Measurements from ENCODE around the gene KRT80. TPM values are rescaled to one million over a fixed set of nuclear protein-coding genes. Genes with fewer than 3 reads are reported as not detected.

Gene KRT80
- total and polyA plus RNA-seq, 2 donors (not counting 3 experiments of a cell fraction or from before 2014, with no cell fraction given): 13.6 to 23.7 TPM

- Histone ChIP-seq H3K27ac (ENCODE audit: insufficient read depth, low read depth, low read length) (peak overlapping the region; percentile 87), H4K20me1 (replicated peaks; ENCODE audit: control insufficient read depth, extremely low read depth, insufficient read depth, low read length) (no peaks in the 10 kb centered on the region), H3K79me2 (ENCODE audit: control insufficient read depth, insufficient read depth, low read length) (no peaks in the 10 kb centered on the region), H3K4me1 (ENCODE audit: control insufficient read depth, extremely low read depth, insufficient read depth, low read length) (peaks cover 54% of the 10 kb centered on the region), H3K27me3 (ENCODE audit: control insufficient read depth in 2 of 2, insufficient read depth in 2 of 2, low read length in 2 of 2) (no peaks in the 10 kb centered on the region), H3K9me1 (replicated peaks; ENCODE audit: control insufficient read depth, extremely low read depth, insufficient read depth, low read length) (no peaks in the 10 kb centered on the region), H3K4me2 (ENCODE audit: insufficient read depth, low read length) (peak overlapping the region; percentile 10), H3K36me3 (ENCODE audit: control insufficient read depth in 2 of 2, extremely low read depth in 1 of 2, insufficient read depth in 2 of 2, low read length in 2 of 2) (no peaks in the 10 kb centered on the region), H3K9ac (replicated peaks; ENCODE audit: extremely low read depth, insufficient read depth, low read length) (no peak overlapping the region), H2AFZ (ENCODE audit: low read depth, low read length) (no peak overlapping the region), H3K4me3 (replicated peaks in 1 of 3; ENCODE audit: insufficient read depth in 1 of 3, low read depth in 1 of 3, low read length in 3 of 3) (no peak overlapping the region), H3K9me3 (replicated peaks; ENCODE audit: control insufficient read depth, insufficient read depth, low read length) (no peaks in the 10 kb centered on the region)
- CTCF ChIA-PET: interaction anchor here (0.8 to 12.0 kb wide), 10 partner anchors 9 to 37 kb away, joined by 3 to 138 read pairs (median 4); no protein-coding TSS in a partner anchor
- DNase-seq (ENCODE audit: low read depth, low spot score): no peak
- no peak for TF ChIP-seq EZH2 (IDR thresholded peaks at IDR 0.05; ENCODE audit: borderline replicate concordance, low read depth, low read length, severe bottlenecking)
- TF ChIP-seq POLR2AphosphoS5 (IDR thresholded peaks at IDR 0.05; ENCODE audit: insufficient read depth, low read depth, low read length): peak; percentile 12
- FAIRE-seq: peak; percentile 49
- no TSS peak for BruUV-seq (replicated peaks)
- POLR2A ChIA-PET: no interaction called here
- intact Hi-C loops (cut with micrococcal nuclease): no loop called here
- dilution Hi-C loops (cut with MboI; ENCODE audit: extremely low pct_ligation_motif_present, low sequenced_read_pairs): no loop called here
Measured at GRCh38 chr12:52193532-52193931, 1.7 kb upstream of the KRT80 start.

DNA sequence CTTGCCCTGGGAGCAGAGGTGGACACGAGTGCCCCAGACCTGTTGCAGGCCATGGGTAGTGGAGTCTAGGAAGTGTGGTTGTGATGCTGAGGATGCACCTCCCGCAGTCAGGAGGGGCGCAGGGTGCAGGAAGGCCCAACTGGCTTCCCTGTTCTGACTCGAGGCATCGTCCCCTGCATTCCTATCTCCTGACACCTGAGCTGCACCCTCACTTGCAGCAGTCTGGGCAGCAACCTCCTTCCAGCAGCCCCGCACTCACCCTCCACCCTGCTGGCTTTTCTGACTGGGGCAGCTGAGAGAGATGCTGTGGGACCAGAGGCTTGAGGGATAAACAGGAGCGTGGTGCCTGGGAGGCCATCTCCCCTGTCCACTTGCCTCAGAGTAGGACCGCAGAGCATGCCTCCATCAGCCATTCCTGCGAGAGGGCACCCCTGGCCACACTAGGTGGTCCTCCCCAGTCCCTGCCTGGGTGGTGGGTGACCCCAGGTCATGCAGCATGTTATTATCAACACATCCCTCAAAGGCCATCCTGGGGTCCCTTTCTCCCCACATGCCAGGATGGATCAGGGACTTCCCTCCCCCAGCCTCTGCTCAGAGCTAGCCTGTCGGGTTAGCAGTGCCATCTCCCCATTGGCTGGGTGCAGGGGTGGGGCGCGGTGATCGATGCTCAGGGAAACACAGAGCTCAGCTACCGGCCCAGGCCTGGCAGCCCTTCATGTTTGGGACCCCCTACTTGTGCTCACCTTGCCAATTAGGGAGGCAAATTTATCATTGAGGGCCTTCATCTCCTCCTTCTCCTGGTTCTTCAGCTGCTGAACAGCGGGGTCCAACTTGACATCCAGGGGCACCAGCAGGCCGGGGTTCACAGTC lies 719 bp downstream of the KRT80 start:
- no peak overlapping the region for H3K4me2 ChIP-seq (ENCODE audit: insufficient read depth, low read length)
- H3K79me2 ChIP-seq (ENCODE audit: control insufficient read depth, insufficient read depth, low read length): no peaks in the 10 kb centered on the region
- dilution Hi-C loops (cut with MboI; ENCODE audit: extremely low pct_ligation_motif_present, low sequenced_read_pairs) (no loop called here), intact Hi-C loops (cut with micrococcal nuclease) (no loop called here)
- H4K20me1 ChIP-seq (replicated peaks; ENCODE audit: control insufficient read depth, extremely low read depth, insufficient read depth, low read length): no peaks in the 10 kb centered on the region
- H3K27ac ChIP-seq (ENCODE audit: insufficient read depth, low read depth, low read length): peak overlapping the region; percentile 87
- DNase-seq (ENCODE audit: low read depth, low spot score) (no peak), FAIRE-seq (no peak)
- no peak for TF ChIP-seq MYC (IDR thresholded peaks at IDR 0.05; ENCODE audit: low read depth, low read length)
- no peak for TF ChIP-seq POLR2AphosphoS5 (IDR thresholded peaks at IDR 0.05; ENCODE audit: insufficient read depth, low read depth, low read length)
- TF ChIP-seq, protein P1, sequence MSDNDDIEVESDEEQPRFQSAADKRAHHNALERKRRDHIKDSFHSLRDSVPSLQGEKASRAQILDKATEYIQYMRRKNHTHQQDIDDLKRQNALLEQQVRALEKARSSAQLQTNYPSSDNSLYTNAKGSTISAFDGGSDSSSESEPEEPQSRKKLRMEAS (IDR thresholded peaks at IDR 0.05; ENCODE audit: insufficient read depth, insufficient read length): no peak
- TF ChIP-seq POLR2A (IDR thresholded peaks at IDR 0.05; ENCODE audit: low read depth, low read length): no peak
- TF ChIP-seq CTCF (IDR thresholded peaks at IDR 0.05; ENCODE audit: extremely low read depth in 1 of 2, insufficient read depth in 1 of 2, low read depth in 1 of 2, low read length in 2 of 2): no peak
- no peak for TF ChIP-seq GATA2 (IDR thresholded peaks at IDR 0.05; ENCODE audit: insufficient read depth, insufficient read length, low read depth, low read length)
- no peak for TF ChIP-seq JUN (IDR thresholded peaks at IDR 0.05; ENCODE audit: borderline replicate concordance, insufficient read depth, insufficient read length, low read depth)
- no peak for TF ChIP-seq EZH2 (IDR thresholded peaks at IDR 0.05; ENCODE audit: borderline replicate concordance, low read depth, low read length, severe bottlenecking)
- TF ChIP-seq FOS (IDR thresholded peaks at IDR 0.05; ENCODE audit: borderline replicate concordance, insufficient read depth, low read length): no peak
- CTCF ChIA-PET: interaction anchor here (1.8 to 12.0 kb wide), 5 partner anchors 8 to 30 kb away, joined by 7 to 138 read pairs (median 10); no protein-coding TSS in a partner anchor
- H3K27me3 ChIP-seq (ENCODE audit: control insufficient read depth in 2 of 2, insufficient read depth in 2 of 2, low read length in 2 of 2): no peaks in the 10 kb centered on the region
- POLR2A ChIA-PET: interaction anchor here (0.5 to 1.4 kb wide), 2 partner anchors 25 to 66 kb away, joined by 3 to 13 read pairs; no protein-coding TSS in a partner anchor
- peak overlapping the region; percentile 61 for H3K9ac ChIP-seq (replicated peaks; ENCODE audit: extremely low read depth, insufficient read depth, low read length)
- no peak overlapping the region for H2AFZ ChIP-seq (ENCODE audit: low read depth, low read length)
- H3K4me1 ChIP-seq (ENCODE audit: control insufficient read depth, extremely low read depth, insufficient read depth, low read length): peaks cover 69% of the 10 kb centered on the region
- no peaks in the 10 kb centered on the region for H3K9me1 ChIP-seq (replicated peaks; ENCODE audit: control insufficient read depth, extremely low read depth, insufficient read depth, low read length)
- no peak overlapping the region for H3K4me3 ChIP-seq (replicated peaks in 1 of 3; ENCODE audit: insufficient read depth in 1 of 3, low read depth in 1 of 3, low read length in 3 of 3)
- TSS peak; percentile 35 for BruUV-seq (replicated peaks)
- no peaks in the 10 kb centered on the region for H3K36me3 ChIP-seq (ENCODE audit: control insufficient read depth in 2 of 2, extremely low read depth in 1 of 2, insufficient read depth in 2 of 2, low read length in 2 of 2)
- no peaks in the 10 kb centered on the region for H3K9me3 ChIP-seq (replicated peaks; ENCODE audit: control insufficient read depth, insufficient read depth, low read length)

All from endothelial cell of umbilical vein (primary cell).